ENCODE data around the gene RFPL4A. TPM values are rescaled to one million over a fixed set of nuclear protein-coding genes. Genes with fewer than 3 reads are reported as not detected.
"Not testable (repeated sequence)": the region's sequence is repeated elsewhere in the genome, so short reads cannot be mapped to it uniquely, and the experiment has no call there.

Gene RFPL4A
- not detected for total RNA-seq

DNA sequence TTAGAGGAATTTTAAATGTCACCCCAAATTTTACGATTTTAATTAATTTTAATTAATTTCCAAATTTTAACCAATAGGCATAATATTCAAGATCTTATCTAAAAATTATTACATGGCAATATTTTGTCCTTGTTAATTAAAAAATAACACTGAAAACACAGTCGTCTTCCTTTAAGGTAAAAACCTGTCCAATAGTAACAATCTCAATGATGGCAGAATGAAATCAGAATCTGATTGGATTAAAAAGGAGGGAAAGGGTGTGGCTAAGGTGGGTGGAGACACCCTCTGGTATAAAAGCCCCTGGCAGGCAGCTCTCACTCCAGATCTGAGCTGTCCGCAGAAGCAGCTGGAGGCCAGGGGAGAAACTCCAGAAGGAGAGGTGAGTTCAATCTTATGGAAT lies at the start of gene RFPL4A:
TSS of gene RFPL4A (plus strand) at position 301 of the 400 bp plus-strand sequence. CDS start 2,704 bp downstream, outside the sequence.
- intact Hi-C loops (cut with DNase I); ATAC-seq; DNase-seq (ENCODE audit: low spot score): not testable (repeated sequence)

DNA sequence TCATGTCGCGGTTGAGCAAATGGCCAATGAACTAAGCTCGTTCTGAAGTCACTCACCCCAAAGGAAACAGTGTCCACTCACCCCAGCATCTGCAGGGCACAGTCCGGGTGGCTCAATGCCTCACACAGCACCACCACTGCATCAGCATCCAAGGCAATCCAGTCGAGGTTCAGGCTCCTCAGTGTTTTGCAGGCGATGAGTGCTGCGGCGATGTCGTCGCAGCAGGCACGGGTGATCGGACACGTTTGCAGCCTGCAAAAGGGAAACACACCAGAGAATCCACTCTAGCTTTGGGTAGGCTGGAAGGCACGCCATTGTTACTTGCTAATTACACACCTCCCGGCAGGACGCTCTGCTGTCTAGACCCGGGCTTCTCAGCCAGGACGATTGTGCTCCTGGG lies 47.2 kb upstream of the RFPL4A start:
- intact Hi-C loops (cut with DNase I) = no loop called here
- DNase-seq (ENCODE audit: low spot score) = no peak
- no peak for ATAC-seq

DNA sequence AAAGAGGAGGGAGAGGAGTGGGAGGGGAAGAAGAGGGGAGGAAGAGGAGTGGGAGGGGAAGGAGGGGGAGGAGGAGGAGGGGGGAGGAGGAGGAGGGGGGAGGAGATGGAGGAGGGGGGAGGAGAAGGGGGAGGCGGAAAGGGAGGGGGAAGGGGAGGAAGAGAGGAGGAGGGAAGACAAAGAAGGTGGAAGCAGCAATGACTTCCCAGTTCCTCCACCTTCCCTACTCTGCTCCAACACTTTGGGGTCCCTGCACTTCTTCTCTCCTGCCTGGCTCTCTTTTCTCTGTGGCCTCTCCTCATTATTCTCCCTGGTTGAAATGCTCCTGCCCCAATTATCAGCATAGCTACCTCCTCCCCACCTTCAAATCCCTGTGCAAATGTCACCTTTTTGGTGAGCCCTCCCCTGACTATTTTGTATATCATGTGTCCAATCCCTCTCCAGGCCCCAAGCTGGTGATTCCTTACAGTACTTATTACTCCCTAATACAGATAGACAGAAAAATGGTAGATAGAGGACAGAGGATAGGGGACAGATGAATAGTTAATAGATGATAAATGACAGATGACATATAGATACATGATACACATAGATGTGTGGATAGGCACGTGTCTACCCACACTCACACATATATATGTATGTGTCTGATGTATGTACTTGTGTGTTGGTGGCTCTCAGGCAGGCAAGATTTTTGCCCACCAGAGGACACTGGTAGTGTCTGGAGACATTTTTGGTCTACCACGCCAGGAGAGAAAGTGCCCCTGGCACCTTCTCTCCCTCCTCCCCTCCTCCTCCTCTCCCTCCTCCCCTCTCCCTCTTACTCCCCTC lies 45.9 kb upstream of the RFPL4A start:
- intact Hi-C loops (cut with DNase I) = no loop called here
- DNase-seq (ENCODE audit: low spot score) (no peak), ATAC-seq (no peak)

DNA sequence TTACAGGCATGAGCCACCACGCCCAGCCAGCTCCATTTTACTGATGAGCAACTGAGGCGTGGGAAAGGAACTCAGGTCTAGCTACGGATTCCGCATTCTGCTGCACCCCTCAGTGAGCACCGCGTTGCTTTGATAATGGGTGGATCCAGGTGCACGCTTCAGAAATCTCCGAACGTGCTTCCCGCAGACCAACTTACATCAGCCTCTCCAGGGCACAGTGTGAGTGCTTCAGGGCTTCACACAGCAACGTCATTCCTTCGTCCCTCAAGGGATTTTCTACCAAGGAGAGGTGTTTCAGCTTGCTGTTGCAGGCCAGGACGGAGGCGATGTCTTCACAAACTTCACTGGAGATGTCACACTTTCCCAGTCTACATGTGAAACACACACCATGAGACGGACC lies 42.4 kb upstream of the RFPL4A start:
- DNase-seq (ENCODE audit: low spot score) = no peak
- intact Hi-C loops (cut with DNase I) = no loop called here
- no peak for ATAC-seq

DNA sequence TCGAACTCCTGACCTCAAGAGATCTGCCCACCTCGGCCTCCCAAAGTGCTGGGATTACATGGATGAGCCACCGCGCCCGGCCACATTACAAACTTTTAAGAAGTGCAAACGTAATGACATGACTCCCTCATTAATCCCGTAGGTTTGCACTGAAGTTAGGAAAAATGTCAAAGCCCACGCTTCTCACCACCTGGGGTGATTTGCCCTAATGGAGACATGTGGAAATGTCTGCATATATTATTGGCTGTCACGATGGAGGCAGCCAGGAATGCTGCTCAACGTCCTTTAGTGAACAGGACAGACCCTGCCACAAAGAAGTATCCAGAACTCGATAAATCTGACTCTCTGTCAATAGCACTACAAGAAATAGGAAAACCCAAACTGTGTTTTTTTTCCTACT lies 41.6 kb upstream of the RFPL4A start:
- no peak for DNase-seq (ENCODE audit: low spot score)
- no peak for ATAC-seq
- intact Hi-C loops (cut with DNase I) = no loop called here

DNA sequence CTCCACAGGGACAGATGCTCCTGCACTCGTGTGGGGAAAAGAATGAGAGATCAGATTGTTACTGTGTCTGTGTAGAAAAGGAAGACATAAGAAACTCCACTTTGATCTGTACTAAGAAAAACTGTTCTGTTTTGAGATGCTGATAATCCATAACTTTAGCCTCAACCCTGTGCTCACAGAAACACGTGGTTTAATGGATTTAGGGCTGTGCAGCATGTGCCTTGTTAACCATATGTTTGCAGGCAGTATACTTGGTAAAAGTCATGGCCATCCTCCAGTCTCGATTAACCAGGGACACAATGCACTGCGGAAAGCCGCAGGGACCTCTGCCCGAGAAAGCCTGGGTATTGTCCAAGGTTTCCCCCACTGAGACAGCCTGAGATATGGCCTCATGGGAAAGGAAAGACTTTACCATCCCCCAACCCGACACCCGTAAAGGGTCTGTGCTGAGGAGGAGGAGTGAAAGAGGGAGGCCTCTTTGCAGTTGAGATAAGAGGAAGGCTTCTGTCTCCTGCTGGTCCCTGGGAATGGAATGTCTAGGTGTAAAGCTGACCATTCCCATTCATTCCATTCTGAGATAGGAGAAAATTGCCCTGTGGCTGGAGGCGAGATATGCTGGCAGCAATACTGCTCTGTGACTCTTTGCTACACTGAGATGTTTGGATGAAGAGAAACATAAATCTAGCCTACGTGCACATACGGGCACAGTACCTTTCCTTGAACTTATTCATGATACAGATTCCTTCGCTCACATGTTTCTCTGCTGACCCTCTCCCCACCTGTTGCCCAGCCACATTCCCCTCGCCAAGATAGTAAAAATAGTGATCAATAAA lies 40.8 kb upstream of the RFPL4A start:
- intact Hi-C loops (cut with DNase I); ATAC-seq; DNase-seq (ENCODE audit: low spot score): not testable (repeated sequence)

DNA sequence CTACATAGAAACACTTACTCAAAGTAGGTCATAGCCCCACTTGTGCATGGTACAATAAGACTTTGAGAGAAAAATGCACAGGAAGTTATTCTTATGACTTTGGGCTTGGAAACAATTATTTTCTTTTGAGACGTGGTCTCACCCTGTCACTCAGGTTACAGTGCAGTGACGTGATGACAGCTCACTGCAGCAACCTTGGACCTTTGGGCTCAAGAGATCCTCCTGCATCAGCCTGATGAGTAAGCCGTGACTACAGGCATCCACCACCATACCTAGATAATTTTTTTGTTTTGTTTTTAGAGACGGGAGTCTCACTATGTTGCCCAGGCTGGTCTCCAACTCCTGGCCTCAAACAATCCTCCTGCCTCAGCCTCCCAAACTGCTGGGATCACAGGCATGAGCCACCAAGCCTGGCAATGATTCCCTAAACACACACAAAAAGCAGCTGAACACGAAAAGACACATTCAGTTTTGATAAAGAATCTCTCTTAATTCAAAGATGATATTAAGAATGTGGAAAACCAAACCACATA lies 38.6 kb upstream of the RFPL4A start:
- no peak for DNase-seq (ENCODE audit: low spot score)
- ATAC-seq = no peak
- intact Hi-C loops (cut with DNase I) = no loop called here

DNA sequence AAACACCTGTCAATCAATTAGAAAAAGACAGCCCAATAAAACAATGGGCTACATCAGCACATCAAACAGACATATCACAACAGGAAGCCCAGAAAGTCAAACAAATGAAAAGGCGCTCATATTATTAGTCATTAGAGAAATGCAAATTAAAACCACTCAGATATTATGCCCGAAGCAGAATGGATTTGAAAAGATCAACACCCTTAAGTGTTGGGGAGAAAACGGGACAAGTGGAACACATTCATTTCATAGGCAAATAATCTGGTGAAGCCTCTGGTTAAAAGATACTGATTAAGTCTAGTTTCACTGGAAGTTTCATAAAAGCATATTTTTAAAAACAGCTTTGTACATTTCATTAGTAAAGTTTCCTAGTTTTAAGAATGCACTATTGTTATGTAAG lies 38.1 kb upstream of the RFPL4A start:
- DNase-seq (ENCODE audit: low spot score) (no peak), ATAC-seq (no peak)
- intact Hi-C loops (cut with DNase I) = no loop called here

DNA sequence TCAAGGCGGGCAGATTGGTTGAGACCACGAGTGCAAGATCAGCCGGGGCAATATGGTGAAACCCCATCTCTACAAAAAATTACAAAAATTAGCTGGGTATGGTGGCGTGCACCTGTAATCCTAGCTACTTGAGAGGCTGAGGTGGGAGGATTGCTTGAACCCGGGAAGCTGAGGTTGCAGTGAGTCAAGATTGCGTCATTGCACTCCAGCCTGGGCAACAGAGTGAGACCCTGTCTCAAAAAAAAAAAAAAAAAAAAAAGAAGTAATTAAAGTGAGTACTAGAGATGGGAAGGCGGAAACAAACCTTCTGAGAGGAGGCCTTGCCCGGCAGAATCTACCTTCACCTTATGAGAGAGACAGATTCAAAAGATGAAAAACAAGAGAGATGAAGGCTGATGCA lies 35.4 kb upstream of the RFPL4A start:
- intact Hi-C loops (cut with DNase I) = no loop called here
- ATAC-seq = no peak
- no peak for DNase-seq (ENCODE audit: low spot score)

DNA sequence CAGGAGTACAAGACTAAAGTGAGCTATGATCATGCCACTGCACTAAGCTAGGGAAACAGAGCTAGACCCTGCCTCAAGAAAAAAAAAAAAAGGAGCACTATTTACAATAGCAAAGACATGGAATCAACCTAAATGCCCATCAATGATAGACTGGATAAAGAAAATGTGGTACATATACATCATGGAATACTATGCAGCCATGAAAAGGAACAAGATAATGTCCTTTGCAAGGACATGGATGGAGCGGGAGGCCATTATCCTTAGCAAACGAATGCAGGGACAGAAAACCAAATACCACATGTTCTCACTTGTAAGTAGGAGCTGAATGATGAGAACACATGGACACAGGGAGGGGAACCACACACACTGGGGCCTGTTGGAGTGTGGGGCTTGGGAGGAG lies 28.5 kb upstream of the RFPL4A start:
- intact Hi-C loops (cut with DNase I); DNase-seq (ENCODE audit: low spot score); ATAC-seq: not testable (repeated sequence)

DNA sequence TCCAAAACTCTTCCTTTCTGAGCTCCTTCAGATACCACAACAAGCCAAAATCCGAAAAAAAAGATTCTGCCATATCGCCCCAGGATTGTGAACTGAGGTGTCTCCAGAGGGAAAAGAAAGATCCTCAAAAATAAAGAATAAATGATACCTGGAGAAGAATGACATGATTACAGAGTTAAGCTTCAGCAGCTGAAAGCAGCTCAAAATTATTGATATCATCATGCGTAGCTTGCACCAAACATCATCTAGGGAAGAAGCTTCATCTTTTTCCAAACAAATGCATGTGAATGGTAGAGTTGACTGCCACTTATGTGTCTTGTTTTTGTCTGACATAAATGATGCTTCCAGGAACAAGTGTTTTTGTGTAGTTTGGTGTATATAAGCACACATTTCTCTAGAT lies 20.6 kb upstream of the RFPL4A start, which contains the start of gene NLRP9:
TSS of gene NLRP9 (minus strand) at position 101 of the 400 bp plus-strand sequence. CDS start at position 73, 28 bp downstream.
- intact Hi-C loops (cut with DNase I) = no loop called here

DNA sequence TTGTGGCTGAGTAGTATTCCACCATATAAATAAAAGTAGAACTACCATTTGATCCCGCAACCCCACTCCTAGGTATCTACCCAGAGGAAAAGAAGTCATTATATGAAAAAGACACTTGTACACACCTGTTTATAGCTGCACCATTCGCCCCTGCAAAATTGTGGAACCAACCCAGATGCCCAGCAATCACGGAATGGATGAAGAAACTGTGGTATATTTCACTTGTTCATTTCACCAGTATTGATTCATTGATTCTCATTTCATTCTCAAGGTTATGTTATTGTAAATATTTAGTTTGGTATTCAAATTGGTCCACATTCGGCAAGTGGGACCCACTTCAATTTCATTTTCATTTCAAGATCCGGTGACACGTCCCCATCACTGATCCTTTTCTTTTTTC lies 8.2 kb upstream of the RFPL4A start:
- DNase-seq (ENCODE audit: low spot score) = no peak

More for the DNA sequence above, 20.6 kb upstream of the RFPL4A start, which contains the start of gene NLRP9:
- no peak for DNase-seq (ENCODE audit: low spot score)
- no peak for ATAC-seq

DNA sequence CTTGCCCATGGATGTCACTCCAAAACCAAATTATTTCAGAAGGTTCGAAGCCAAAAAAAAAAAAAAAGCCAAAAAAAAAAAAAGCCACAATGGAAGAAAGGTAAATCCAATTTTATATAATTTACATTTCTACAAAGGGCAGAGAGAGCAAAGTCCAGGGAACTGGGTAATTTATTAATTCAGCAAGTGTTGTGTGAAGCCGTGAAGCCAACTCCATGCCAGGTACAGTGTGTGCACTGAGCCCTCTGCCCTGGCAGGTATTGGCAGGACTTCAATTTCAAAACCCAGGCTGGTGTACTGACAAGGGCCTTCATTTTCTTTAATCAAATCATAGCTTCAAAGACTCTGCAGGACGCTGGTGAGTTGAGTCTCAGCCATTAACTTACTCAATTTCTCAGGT lies 5.5 kb upstream of the RFPL4A start:
- ATAC-seq (no peak), DNase-seq (ENCODE audit: low spot score) (no peak)
- intact Hi-C loops (cut with DNase I) = no loop called here

More for the DNA sequence above, 8.2 kb upstream of the RFPL4A start:
- intact Hi-C loops (cut with DNase I) = no loop called here
- no peak for ATAC-seq

DNA sequence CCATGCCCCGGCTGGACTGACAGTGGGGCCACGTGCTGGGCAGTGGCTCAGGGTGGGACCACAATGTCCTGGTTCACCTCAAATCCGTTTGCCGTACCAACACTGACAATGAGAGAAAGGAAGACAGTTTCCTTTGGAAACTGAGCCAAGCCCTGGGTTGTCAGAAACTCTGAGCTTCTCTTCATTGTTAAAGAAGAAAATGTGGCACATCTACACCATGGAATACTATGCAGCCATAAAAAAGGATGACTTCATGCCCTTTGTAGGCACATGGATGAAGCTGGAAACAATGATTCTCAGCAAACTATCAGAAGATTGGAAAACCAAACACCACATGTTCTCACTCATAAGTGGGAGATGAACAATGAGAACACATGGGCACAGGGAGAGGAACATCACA lies 2.1 kb upstream of the RFPL4A start:
- ATAC-seq; DNase-seq (ENCODE audit: low spot score); intact Hi-C loops (cut with DNase I): not testable (repeated sequence)

DNA sequence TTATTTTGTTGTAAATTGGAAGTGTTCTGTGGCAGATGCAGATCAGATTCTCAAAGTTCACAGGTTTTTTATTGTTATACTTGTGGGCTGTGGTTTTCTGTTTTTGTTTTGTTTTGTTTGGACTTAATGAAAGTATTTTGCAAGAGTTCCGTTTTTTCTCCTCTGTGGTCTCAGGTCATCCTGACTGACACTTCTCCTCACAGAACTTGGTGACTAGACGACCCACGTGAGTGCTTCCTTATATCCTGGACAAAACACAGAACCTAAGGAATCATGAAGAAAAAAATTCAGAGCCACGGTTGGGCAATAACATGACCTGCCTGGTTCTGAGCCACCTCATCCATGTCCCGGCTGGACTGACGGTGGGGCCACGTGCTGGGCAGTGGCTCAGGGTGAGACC lies 7.6 kb downstream of the RFPL4A start:
- DNase-seq (ENCODE audit: low spot score) = no peak
- ATAC-seq = peak; percentile 61
- intact Hi-C loops (cut with DNase I) = no loop called here

DNA sequence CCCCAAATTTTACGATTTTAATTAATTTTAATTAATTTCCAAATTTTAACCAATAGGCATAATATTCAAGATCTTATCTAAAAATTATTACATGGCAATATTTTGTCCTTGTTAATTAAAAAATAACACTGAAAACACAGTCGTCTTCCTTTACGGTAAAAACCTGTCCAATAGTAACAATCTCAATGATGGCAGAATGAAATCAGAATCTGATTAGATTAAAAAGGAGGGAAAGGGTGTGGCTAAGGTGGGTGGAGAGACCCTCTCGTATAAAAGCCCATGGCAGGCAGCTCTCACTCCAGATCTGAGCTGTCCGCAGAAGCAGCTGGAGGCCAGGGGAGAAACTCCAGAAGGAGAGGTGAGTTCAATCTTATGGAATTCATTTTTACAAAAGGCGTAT lies 9.9 kb downstream of the RFPL4A start, which contains the start of gene RFPL4AL1:
TSS of gene RFPL4AL1 (plus strand) at position 301 of the 400 bp plus-strand sequence. CDS start 2,687 bp downstream, outside the sequence.
- intact Hi-C loops (cut with DNase I); ATAC-seq; DNase-seq (ENCODE audit: low spot score): not testable (repeated sequence)

DNA sequence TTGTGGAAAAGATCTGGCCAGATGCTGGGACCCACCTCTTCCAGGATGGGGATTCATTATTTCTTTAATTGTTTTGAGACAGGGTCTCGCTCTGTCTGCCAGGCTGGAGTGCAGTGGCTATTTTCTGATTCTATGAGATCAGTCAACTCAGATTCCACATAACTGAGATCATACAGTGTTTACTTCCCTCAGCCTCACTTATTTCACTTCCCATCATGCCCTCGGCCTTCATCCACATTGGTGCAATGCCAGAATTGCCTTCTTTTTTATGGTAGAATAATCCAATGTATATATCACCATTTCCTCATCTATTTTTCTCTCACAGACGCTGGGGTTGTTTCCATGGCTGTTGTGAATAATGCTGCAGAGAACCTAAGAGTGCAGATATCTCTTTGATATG lies 10.7 kb downstream of the RFPL4A start:
- ATAC-seq; intact Hi-C loops (cut with DNase I); DNase-seq (ENCODE audit: low spot score): not testable (repeated sequence)

DNA sequence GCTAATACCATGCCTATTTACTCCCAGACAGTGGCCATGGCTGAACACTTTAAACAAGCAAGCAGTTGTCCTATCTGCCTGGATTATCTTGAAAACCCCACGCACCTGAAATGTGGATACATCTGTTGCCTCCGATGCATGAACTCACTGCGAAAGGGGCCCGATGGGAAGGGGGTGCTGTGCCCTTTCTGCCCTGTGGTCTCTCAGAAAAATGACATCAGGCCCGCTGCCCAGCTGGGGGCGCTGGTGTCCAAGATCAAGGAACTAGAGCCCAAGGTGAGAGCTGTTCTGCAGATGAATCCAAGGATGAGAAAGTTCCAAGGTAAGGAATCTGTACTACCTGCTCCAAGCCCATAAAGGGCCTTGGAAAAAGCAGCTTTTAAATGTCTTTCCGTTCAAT lies 18.6 kb downstream of the RFPL4A start:
- ATAC-seq = no peak
- intact Hi-C loops (cut with DNase I) = no loop called here
- DNase-seq (ENCODE audit: low spot score) = no peak

DNA sequence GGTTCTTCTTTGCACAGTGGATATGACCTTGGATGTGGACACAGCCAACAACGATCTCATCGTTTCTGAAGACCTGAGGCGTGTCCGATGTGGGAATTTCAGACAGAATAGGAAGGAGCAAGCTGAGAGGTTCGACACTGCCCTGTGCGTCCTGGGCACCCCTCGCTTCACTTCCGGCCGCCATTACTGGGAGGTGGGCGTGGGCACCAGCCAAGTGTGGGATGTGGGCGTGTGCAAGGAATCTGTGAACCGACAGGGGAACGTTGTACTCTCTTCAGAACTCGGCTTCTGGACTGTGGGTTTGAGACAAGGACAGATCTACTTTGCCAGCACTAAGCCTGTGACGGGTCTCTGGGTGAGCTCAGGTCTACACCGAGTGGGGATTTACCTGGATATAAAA lies 19.4 kb downstream of the RFPL4A start:
- no peak for ATAC-seq
- intact Hi-C loops (cut with DNase I) = no loop called here
- DNase-seq (ENCODE audit: low spot score) = no peak

Measured in sciatic nerve (tissue), 2 donors.